ENCODE results near the gene ATP6V0A1.
"Not testable (repeated sequence)": the region's sequence is repeated elsewhere in the genome, so short reads cannot be mapped to it uniquely, and the experiment has no call there.

Gene ATP6V0A1

DNA sequence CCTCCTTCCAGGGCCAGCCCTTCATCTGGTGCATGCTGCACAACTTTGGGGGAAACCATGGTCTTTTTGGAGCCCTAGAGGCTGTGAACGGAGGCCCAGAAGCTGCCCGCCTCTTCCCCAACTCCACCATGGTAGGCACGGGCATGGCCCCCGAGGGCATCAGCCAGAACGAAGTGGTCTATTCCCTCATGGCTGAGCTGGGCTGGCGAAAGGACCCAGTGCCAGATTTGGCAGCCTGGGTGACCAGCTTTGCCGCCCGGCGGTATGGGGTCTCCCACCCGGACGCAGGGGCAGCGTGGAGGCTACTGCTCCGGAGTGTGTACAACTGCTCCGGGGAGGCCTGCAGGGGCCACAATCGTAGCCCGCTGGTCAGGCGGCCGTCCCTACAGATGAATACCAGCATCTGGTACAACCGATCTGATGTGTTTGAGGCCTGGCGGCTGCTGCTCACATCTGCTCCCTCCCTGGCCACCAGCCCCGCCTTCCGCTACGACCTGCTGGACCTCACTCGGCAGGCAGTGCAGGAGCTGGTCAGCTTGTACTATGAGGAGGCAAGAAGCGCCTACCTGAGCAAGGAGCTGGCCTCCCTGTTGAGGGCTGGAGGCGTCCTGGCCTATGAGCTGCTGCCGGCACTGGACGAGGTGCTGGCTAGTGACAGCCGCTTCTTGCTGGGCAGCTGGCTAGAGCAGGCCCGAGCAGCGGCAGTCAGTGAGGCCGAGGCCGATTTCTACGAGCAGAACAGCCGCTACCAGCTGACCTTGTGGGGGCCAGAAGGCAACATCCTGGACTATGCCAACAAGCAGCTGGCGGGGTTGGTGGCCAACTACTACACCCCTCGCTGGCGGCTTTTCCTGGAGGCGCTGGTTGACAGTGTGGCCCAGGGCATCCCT lies 84.8 kb downstream of the ATP6V0A1 start:
- no peak for DNase-seq

DNA sequence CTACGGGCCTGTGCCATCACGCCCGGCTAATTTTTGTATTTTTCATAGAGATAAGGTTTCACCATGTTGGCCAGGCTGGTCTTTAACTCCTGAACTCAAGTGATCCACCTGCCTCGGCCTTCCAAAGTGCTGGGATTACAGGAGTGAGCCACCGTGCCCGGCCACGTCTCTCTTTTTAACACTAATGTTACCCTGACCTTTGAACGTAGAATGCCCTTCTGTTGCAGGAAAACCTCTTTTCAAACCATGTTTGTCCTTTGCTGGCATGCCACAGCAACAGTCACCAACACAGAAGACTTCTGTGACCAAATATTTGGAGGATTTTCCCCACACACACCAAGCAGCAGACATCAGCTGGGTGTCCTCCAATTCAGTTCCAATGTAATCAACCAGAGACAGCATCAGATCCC lies 86.2 kb downstream of the ATP6V0A1 start:
- DNase-seq = no peak

DNA sequence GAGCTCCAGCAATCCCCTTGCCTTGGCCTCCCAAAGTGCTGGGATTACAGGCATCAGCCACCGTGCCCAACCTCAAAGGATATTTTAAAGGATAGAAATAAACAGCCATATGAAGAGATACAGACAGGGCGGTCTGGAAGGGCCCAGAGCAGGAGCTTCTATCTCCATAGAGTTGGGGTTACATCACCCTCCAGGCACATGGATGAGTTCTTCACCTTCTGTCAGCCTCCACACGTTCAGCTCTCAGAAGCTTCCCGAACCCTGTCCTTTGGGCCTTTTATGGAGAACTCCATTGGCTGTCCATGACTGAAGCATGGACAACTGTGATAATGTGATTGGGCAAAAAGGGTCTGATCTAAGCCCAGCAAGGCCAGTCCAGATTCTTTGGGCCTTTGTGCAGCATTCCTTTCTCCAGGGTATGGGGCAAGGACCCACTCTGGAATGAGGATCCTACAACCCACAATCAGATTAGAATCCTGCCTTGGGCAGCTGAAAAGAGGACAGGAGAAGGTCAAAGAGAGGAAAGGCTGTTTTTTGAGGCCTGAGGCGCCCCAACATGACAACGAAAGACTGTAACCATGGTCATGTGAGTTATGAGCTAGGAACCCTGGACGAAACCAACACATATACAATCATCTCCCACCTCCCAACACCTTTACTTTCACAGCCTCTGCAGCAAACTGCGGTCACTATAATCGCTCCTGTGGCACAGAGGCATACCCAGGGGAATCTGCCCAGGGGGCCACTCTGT lies 87.3 kb downstream of the ATP6V0A1 start:
- not testable (repeated sequence) for DNase-seq

DNA sequence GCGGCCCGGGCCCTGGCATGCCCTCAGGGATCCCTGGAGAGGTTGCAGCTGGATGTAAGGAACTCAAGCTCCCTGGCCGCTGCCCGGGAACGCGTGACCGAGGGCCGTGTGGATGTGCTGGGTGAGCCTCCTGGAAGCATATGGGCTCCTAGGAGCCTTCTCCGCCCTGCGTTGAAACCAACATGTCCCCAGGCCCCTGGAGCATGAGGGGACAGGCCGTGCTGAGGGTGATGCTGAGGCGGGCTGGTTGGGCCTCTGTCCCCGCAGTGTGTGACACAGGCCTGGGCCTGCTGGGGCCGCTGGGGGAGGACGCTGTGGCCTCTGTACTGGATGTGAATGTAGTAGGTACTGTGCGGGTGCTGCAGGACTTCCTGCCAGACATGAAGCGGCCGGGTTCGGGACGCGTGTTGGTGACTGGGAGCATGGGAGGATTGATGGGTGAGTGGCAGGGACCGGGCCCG lies 88.4 kb downstream of the ATP6V0A1 start:
- DNase-seq = no peak

DNA sequence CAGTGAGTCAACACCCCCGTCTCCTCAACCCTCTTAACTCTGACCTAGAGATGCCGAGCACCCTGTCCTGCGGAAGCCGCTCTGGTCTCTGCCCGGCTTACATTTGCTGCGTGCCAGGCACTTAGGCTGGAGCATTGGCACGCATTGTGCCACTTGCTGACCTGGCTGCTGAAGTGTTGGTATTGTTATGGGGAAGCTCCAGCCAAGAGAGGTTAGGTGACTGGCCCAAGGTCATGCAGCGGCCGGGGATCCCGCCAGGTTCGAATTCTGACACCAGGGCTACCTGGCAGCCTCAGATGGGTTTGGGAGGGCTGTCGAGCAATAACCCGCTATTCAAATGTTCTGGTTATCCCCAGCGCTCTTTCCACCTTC lies 89.0 kb downstream of the ATP6V0A1 start:
- DNase-seq = no peak

DNA sequence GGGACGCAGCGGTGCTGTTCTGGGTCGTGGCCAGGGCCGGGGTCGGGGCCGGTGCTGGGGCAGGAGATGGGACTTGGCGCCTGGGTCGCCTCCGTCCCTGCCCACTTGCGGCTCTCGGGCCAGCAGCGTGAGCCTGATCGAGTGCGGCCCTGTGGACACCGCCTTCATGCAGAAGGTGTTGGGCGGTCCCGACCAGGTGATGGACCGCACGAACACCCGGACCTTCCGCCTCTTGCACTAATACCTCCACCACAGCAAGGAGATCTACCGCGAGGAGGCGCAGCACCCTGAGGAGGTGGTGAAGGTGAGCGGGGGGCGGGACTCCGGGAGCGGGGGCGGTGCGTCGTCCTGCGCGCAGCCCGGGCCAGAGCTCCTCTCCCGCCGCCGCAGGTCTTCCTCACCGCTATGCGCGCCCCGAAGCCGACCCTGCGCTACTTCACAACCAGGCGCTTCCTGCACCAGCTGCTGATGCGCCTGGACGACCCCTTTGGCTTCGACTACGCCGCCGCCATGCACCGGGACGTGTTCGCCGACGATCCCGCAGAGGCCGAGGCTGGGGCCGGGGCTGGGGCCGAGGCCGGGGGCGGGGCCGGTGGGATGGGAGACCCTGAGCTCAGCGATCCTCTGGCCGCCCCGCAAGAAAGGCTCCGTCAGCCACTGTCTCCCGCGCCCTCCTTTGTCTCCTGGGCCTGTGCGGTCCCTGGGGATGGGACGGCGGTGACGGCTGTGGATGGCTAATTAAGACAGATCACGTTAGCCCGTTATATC lies 89.6 kb downstream of the ATP6V0A1 start:
- DNase-seq = peak; percentile 61

DNA sequence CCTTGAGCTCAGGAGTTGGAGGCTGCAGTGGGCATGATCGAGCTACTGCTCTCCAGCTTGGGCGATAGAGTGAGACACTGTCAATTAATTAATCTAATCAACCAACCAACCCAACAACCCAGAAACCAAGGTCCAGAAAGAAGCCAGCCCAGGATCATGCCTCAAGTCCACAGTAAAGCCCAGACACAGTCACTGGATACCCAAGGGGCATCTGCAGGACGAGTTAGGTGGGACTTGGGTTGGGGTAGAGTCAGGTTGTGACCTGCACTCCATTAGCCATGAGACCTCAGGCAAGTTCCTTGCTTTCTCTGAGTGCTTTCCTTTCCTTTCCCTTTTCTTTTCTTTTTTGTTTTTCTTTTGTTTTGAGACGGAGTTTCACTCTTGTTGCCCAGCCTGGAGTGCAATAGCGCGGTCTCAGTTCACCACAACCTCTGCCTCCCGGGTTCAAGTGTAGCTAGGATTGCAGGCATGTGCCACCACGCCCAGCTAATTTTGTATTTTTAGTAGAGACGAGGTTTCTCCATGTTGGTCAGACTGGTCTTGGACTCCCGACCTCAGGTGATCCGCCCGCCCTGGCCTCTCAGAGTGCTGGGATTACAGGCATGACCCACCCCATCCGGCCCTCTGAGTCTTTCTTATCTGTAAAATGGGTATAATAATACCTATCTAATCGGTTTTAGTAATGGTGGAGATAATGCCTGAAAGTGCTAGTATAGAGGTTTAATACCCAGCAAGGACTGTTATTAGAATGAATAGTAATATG lies 90.5 kb downstream of the ATP6V0A1 start:
- no peak for DNase-seq

DNA sequence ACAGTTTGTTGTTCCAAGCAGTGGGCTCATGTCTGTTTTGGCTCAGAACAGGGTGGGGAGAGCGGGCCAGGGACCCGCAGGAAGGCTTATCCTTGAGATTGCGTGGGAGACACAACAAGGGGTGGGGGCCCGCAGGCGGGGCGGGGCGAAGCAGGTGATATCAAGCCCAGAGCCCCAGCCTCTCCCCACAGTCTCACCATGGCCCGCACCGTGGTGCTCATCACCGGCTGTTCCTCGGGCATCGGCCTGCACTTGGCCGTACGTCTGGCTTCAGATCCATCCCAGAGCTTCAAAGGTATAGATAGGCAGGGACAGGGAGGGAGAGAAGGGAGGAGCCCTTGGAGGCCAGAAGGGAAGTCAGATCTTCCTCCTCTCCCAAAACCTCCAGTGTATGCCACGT lies 94.1 kb downstream of the ATP6V0A1 start, which contains the start of gene HSD17B1:
Gene HSD17B1, plus strand, starts transcription at position 188 of the 400 bp plus-strand sequence. Its CDS starts 11 bp downstream, at position 199.
- not testable (repeated sequence) for DNase-seq

DNA sequence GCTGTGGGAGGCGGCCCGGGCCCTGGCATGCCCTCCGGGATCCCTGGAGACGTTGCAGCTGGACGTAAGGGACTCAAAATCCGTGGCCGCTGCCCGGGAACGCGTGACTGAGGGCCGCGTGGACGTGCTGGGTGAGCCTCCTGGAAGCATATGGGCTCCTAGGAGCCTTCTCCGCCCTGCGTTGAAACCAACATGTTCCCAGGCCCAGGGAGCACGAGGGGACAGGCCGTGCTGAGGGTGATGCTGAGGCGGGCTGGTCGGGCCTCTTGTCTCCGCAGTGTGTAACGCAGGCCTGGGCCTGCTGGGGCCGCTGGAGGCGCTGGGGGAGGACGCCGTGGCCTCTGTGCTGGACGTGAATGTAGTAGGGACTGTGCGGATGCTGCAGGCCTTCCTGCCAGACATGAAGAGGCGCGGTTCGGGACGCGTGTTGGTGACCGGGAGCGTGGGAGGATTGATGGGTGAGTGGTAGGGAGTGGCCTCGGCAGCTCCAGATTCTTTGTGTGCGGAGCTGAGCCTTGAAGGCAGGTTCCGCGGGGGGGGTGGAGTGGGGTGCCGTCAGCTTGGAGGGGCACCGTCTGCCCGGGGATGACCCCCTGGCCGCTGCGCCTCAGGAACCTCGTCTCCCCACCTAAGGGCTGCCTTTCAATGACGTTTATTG lies 94.6 kb downstream of the ATP6V0A1 start:
- DNase-seq = no peak

DNA sequence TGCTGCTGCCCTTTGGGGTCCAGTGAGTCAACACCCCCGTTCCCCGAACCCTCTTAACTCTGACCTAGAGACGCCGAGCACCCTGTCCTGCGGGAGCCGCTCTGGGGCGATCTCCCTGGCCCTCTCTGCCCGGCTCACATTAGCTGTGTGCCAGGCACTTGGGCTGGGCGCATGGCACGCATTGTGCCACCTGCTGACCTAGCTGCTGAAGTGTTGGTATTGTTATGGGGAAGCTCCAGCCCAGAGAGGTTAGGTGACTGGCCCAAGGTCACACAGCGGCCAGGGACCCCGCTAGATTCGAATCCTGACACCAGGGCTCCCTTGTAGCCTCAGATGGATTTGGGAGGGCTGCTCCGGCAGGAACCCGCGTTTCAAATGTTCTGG lies 95.2 kb downstream of the ATP6V0A1 start:
- no peak for DNase-seq

DNA sequence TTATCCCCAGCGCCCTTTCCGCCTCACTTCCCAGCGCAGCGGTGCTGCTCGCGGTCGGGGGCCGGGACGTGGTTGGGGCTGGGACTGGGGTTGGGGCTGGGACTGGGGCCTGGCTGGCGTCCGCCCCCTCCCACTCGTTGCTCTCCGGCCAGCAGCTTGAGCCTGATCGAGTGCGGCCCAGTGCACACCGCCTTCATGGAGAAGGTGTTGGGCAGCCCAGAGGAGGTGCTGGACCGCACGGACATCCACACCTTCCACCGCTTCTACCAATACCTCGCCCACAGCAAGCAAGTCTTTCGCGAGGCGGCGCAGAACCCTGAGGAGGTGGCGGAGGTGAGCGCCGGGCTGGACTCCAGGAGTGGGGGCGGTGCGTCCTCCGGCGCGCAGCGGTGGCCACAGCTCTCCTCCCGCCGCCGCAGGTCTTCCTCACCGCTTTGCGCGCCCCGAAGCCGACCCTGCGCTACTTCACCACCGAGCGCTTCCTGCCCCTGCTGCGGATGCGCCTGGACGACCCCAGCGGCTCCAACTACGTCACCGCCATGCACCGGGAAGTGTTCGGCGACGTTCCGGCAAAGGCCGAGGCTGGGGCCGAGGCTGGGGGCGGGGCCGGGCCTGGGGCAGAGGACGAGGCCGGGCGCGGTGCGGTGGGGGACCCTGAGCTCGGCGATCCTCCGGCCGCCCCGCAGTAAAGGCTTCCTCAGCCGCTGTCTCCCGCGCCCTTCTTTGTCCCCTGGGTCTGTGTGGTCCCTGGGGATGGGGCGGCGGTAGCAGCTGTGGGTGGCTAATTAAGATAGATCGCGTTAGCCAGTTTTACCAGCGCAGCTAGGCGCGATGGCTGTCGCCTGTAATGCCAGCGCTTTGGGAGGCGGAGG lies 95.8 kb downstream of the ATP6V0A1 start:
- DNase-seq = peak; percentile 75

DNA sequence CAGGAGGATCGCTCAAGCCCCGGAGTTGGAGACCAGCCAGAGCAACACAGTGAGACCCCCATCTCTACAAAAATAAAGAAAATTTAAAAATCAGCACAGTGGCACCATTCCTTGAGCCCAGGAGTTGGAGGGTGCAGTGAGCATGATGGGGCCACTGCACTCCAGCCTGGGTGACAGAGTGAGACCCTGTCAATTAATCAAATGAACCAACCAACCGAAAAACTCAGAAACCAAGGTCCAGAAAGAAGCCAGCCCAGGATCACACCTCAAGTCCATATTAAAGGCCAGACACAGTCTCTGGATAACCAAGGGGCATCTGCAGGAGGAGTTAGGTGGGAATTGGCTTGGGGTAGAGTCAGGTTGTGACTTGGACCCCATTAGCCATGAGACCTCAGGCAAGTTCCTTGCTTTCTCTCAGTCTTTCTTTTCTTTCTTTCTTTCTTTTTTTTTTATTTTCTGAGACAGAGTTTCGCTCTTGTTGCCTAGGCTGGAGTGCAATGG lies 96.5 kb downstream of the ATP6V0A1 start:
- no peak for DNase-seq

DNA sequence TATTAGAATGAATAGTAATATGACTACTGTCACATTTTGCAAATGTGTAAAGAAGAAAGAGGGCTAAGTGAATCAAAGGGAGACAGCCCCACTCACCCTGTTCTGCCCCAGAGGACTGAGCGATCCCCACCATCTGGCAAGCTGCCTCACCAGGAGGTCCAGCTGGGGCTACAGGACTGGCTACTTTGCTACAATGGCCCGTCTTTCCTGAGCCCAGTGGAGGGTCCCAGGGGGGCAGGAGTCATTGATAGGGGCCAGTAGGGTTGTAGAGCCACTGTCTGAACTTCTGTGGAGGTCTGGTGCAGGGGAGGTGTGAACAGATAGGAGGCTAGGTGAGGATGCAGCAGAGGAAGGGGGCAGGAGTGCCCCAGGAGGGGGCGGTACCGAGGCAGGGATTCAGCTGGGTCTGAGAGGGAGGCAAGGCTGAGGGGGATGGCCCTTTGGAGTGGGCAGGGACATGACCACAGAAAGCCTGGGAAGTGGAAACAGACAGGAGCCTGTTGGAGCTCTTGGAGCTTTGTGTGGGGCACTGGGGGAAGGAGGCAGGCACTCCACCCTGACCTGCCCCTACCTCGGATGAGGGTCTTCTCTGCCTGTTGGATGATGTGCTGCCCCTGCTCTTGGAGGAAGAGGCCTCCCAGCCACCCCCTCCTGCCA lies 97.4 kb downstream of the ATP6V0A1 start:
- not testable (repeated sequence) for DNase-seq

DNA sequence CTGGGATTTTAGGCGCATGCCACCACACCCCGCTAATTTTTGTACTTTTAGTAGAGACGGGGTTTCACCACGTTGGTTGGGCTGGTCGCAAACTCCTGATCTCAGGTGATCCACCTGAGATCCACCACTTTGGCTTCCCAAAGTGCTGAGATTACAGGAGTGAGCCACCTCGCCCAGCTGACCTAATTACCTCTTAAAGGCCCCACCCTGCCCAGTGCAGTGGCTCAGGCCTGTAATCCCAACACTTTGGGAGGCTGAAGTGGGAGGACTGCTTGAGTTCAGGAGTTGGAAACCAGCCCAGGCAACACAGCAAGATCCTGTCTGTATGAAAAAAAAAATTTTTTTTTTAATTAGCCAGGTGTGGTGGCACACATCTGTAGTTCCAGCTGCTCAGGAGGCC lies 100.4 kb downstream of the ATP6V0A1 start:
- no peak for DNase-seq

DNA sequence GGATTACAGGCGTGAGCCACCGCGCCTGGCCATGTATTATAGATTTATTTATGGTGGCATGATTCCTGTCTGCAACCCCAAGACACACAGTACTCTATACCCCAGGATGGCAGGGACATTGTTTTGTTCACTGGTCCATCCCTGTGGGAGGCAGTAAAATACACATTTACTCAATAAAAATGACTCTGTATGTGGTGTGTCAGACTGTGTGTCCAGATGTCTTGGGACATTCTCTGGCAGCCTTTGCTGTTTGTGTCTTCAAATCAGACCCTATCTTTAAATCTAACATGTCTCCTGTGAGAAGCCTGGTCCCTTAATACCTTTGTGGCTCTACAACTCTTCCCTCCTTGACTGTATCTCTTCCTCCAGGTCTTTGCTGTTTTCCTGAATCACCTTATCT lies 101.6 kb downstream of the ATP6V0A1 start:
- no peak for DNase-seq

DNA sequence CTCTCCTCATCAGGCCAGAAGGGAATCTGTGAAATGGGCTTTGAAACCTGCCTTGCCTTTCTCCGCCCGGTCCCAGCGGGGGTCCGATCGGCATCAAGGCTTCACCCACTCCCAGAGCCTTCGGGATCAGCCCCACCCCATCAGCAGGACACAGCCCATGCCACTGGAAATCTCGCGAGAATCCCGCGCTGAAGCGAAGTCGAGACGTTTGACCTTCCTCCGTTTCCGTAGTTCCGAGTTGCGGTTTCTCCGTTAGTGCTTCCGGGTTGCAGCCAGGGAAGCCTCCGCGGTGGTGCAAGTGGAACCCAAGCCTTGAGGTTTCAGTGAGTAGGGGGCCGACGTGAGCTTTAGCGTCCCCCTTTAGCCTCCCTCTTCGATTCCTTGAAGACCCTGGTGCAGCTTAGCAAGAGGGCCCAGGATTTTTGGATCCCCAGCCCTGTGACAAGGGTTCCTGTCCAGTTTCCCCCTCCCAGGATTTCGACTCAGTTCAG lies 103.3 kb downstream of the ATP6V0A1 start, which contains the start of gene COASY:
Gene COASY, plus strand, starts transcription at position 252 of the 491 bp plus-strand sequence. CDS start 475 bp downstream, outside the sequence.
- DNase-seq = peak; percentile 97

DNA sequence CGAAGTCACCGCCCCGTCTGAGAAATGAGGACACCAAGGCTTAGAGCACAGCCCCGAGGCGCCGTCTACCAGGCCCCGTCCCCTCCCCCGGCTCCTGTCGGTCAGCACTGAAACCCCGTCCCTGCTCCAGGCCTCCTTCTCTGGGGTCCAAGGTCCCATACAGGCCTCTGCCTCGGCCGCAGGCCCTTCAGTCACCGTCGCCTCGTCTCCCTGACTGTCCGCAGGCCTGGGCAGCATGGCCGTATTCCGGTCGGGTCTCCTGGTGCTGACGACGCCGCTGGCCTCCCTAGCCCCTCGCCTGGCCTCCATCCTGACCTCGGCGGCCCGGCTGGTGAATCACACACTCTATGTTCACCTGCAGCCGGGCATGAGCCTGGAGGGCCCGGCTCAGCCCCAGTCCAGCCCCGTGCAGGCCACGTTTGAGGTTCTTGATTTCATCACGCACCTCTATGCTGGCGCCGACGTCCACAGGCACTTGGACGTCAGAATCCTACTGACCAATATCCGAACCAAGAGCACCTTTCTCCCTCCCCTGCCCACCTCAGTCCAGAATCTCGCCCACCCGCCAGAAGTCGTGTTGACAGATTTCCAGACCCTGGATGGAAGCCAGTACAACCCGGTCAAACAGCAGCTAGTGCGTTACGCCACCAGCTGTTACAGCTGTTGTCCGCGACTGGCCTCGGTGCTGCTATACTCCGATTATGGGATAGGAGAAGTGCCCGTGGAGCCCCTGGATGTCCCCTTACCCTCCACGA lies 103.9 kb downstream of the ATP6V0A1 start:
- no peak for DNase-seq

DNA sequence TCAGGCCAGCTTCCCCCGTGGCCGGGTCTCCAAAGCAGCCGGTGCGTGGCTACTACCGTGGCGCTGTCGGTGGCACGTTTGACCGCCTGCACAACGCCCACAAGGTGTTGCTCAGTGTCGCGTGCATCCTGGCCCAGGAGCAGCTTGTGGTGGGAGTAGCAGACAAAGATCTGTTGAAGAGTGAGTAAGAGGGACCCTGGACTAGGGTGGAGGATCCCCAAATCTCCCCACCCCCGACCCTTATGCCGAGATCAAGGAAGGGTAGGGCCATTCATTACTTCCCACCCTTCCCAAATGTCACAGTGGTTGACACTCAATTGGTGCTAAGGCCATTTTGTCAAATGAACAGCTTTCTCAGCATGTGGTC lies 104.4 kb downstream of the ATP6V0A1 start:
- no peak for DNase-seq

DNA sequence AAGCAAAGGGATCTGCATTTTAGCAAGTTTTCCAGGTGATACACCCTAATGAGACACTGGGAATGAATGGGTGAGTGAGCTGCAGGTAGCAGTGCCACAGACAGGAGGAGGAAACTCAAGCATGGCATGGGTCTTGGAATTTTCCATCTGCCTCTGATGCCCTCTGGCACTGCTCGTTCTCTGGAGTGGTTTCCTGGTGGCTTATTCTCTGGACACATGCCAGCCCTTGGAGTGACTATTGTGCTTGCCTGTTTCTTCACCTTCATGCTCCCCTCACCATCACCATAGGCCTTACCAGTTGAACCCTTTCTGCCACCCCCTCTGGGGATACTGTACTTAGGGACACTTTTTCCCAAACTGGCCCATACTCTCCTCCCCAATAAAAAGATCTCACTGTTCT lies 104.9 kb downstream of the ATP6V0A1 start:
- no peak for DNase-seq

Measured in NCI-H2171 treated with DMSO at 0.1 percent for 48 hours (cell line).